T follicular helper cell (primary cell): Measurements from ENCODE around the gene CDKN2B.

Source experiments
- DNase-seq: peaks from one replicate; pipeline ENCODE4 v3.0.0-alpha.2; 2020; ENCODE audit warnings: low read depth

CDKN2B gene

GRCh38 chr9:21993893-21994555 is 15.1 kb downstream of the CDKN2B start, which contains the start of gene CDKN2A:
Gene CDKN2A, minus strand, starts transcription at chr9:21994392.
- no peak for DNase-seq

GRCh38 chr9:21993007-21993406 is 16.1 kb downstream of the CDKN2B start:
- DNase-seq: no peak

- no peak for DNase-seq
Measured at GRCh38 chr9:21991072-21991959, 17.8 kb downstream of the CDKN2B start.

DNA sequence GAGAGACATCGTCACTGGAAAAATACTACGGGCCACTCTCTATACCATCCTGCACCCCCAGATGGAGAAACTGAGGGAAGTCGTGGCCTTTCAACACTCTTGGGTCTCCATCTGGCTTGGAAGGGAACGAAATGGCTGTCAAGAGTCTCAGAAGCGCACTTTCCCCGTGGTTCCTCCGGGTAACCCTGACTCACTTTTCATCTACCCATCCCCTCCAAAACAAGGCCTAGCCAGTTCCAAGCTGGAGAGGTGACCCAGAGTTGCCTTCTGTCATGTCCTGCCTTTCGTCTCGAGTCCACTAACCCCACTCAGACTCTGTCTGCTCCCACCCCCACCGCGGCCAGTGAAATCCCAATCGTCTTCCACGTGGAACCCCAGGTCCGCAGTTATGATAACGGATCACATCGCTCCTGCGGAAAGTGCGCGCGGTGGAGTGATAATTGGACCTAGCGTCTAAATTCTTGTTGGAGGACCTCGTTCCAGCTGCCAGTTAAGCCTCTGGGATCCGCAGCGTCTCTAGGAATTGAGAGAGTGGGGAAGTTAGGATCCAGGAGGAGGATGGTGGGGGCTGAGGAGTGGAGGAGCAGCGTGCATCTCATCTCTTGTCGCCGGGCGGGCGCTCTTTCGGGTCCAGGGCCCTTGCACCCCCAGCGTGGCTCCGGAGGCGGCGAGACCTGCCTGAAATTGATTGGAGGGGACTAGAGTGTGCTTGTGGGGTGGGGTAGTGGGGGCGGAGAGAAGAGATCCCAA is 19.5 kb downstream of the CDKN2B start:
- DNase-seq: no peak

- DNase-seq: no peak
Measured at GRCh38 chr9:21988056-21988990, 20.8 kb downstream of the CDKN2B start.

- DNase-seq: no peak
Measured at GRCh38 chr9:21985964-21986667, 23.0 kb downstream of the CDKN2B start.

- no peak for DNase-seq
Measured at GRCh38 chr9:21984101-21984500, 25.0 kb downstream of the CDKN2B start.

DNA sequence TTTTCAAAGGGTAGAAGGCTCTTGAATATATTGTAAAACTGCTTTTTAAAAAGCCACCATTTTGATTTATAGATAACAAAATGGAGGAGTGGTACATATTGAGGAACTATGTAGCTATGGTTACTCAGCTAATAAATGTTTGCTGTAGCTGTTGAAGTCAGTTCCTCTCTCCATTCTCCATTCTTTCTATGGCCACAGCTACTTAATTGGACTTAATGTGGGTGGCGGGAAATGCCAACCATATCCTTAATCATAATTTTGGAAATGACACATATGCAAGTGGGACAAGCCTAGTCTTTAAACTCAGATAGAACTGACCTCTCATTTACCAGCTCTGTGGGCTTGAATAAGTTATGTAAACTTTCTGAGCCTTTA is 25.6 kb downstream of the CDKN2B start:
- DNase-seq: no peak

DNA sequence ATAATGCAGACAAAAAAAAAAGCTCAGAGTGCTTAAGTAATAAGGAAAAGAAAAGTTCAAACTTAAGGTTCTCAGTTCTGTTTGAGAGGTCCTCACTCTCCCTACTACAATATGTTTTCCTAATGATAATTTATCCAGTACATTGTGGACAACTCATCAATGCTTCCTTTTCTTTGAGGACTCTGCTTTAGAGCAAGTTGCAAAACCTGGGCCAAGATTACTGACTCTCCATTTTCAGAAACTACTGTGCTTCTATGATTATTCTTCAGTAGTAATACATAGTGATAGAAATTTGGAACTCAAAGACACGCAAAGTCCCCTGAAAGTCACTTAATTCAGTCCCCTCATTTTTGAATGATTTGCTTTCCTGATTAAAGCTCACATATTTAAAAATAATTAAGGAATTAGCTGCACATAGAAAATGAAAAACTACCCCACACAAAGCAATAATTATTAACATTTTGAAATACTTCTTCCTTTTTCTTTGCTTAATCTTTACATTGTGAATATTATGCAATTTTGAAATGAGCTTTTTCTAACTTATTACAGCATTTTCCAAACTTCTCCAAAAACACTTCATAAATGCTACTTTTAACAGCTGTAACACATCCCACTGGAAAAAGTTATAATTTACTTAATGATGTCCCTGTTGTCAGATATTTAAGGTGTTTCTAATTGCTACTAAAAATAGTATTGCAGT is 26.1 kb downstream of the CDKN2B start:
- no peak for DNase-seq

- no peak for DNase-seq
Measured at GRCh38 chr9:21982391-21982790, 26.7 kb downstream of the CDKN2B start.

- DNase-seq: no peak
Measured at GRCh38 chr9:21976334-21976875, 32.7 kb downstream of the CDKN2B start.

GRCh38 chr9:21974722-21975409 is 34.2 kb downstream of the CDKN2B start:
- DNase-seq: no peak

DNA sequence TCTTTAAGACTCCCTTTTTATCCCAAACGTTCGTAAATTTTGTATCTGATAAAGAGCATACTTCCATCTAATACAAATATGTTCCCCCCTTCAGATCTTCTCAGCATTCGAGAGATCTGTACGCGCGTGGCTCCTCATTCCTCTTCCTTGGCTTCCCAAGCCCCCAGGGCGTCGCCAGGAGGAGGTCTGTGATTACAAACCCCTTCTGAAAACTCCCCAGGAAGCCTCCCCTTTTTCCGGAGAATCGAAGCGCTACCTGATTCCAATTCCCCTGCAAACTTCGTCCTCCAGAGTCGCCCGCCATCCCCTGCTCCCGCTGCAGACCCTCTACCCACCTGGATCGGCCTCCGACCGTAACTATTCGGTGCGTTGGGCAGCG is 34.8 kb downstream of the CDKN2B start:
- no peak for DNase-seq

DNA sequence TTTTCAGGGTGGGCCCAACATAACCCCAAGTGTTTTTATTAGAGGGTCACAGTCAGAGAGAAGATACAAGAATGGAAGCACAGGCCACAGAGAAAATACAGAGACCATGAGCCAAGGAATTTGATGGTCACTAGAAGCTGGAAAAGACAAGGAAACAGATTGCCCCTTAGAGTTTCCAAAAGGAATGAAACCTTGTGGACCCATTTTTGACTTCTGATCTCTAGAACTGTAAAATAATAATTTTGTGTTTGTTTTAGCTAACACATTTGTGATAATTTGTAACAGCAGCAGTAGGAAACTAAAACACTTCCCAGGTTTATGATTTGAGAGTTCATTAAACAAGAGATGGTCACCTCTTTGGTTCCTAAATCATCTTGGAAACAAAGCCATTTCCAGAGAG is 36.7 kb downstream of the CDKN2B start:
- DNase-seq: no peak

- no peak for DNase-seq
Measured at GRCh38 chr9:21970800-21971640, 38.1 kb downstream of the CDKN2B start.

- DNase-seq: no peak
Measured at GRCh38 chr9:21969951-21970799, 38.9 kb downstream of the CDKN2B start.
